MCF 10A (cell line): ENCODE measurements around the gene IFT27. TPM values are rescaled to one million over a fixed set of nuclear protein-coding genes. Genes with fewer than 3 reads are reported as not detected.

Source experiments
- BruUV-seq: library from RNA; stranded (reverse); fragments of 400-500 nt; replicated peaks from 2 replicates; lab custom pipeline; 2021; lab: Mats Ljungman, UMichigan
- CTCF ChIA-PET: fragments of 300-600 bp; sonication (Branson Sonifier 250); formaldehyde crosslinking; extraction: SDS; loops from one replicate; lab custom pipeline; 2021; ENCODE audit warnings: antibody characterized with exemption, inconsistent platforms; lab: Yijun Ruan, JAX
- POLR2A ChIA-PET: fragments of 300-600, 350-650 bp; sonication (Branson Sonifier 250); formaldehyde crosslinking; extraction: SDS; loops from one replicate; lab custom pipeline; 2020; ENCODE audit warnings: antibody characterized with exemption, inconsistent platforms; lab: Yijun Ruan, JAX
- DNase-seq: peaks from one replicate; pipeline ENCODE4 v3.0.0-alpha.2; 2018; ENCODE audit not compliant: unreplicated experiment
- H3K27ac Mint-ChIP-seq: one replicate; pipeline ENCODE4 v1.8.0; 2022; ENCODE audit warnings: mild to moderate bottlenecking, low read depth, mixed read lengths; ENCODE audit not compliant: unreplicated experiment
- H3K27me3 Mint-ChIP-seq: one replicate; pipeline ENCODE4 v1.8.0; 2022; ENCODE audit warnings: mixed read lengths; ENCODE audit not compliant: insufficient read depth, unreplicated experiment
- H3K36me3 Mint-ChIP-seq: one replicate; pipeline ENCODE4 v1.8.0; 2022; ENCODE audit warnings: mild to moderate bottlenecking, moderate library complexity, mixed read lengths; ENCODE audit not compliant: insufficient read depth, unreplicated experiment
- H3K4me1 Mint-ChIP-seq: one replicate; pipeline ENCODE4 v1.8.0; 2022; ENCODE audit warnings: mixed read lengths; ENCODE audit not compliant: insufficient read depth, unreplicated experiment
- H3K4me3 Mint-ChIP-seq: one replicate; pipeline ENCODE4 v1.8.0; 2022; ENCODE audit warnings: mild to moderate bottlenecking, moderate library complexity, mixed read lengths; ENCODE audit not compliant: unreplicated experiment
- H3K9me3 Mint-ChIP-seq: one replicate; pipeline ENCODE4 v1.8.0; 2022; ENCODE audit warnings: mixed read lengths; ENCODE audit not compliant: unreplicated experiment
- CTCF ChIP-seq: fragments of 200-600 bp; IDR thresholded peaks from one replicate; pipeline ENCODE4 v1.8.0; 2022; ENCODE audit warnings: antibody characterized with exemption, mild to moderate bottlenecking; ENCODE audit not compliant: unreplicated experiment
- intact Hi-C: fragments of 100-400 bp; cut with micrococcal nuclease; formaldehyde crosslinking; loops from 2 replicates; pipeline ENCODE4 v1.14.1; 2022
- total RNA-seq: library from RNA; stranded (reverse); gene quantifications from 2 replicates; pipeline ENCODE4 v1.2.3, GENCODE V29; 2022

The IFT27 gene
- total RNA-seq, 1 experiment from 2014 or later, result 17.6 TPM

GRCh38 chr22:36722055-36722454, 53.9 kb downstream of the IFT27 start:
- H3K4me1 Mint-ChIP-seq, result no peaks in the 10 kb centered on the region
- H3K4me3 Mint-ChIP-seq, result no peak overlapping the region
- H3K9me3 Mint-ChIP-seq, result no peaks in the 10 kb centered on the region
- no TSS peak for BruUV-seq
- H3K27ac Mint-ChIP-seq, result no peak overlapping the region
- intact Hi-C loops, result no loop called here
- ChIA-PET CTCF (no interaction called here), POLR2A (no interaction called here)
- no peaks in the 10 kb centered on the region for H3K36me3 Mint-ChIP-seq
- DNase-seq, result no peak
- H3K27me3 Mint-ChIP-seq, result peaks cover 100% of the 10 kb centered on the region
- no peak for TF ChIP-seq CTCF

GRCh38 chr22:36715647-36716046, 60.3 kb downstream of the IFT27 start:
- no TSS peak for BruUV-seq
- no peak for DNase-seq
- POLR2A ChIA-PET, result no interaction called here
- Mint-ChIP-seq H3K4me3 (no peak overlapping the region), H3K9me3 (no peaks in the 10 kb centered on the region), H3K27me3 (peaks cover 92% of the 10 kb centered on the region), H3K36me3 (no peaks in the 10 kb centered on the region), H3K4me1 (no peaks in the 10 kb centered on the region), H3K27ac (no peak overlapping the region)
- intact Hi-C loops, result no loop called here
- CTCF ChIA-PET, result interaction anchor here (0.5 to 1.1 kb wide), 2 partner anchors 19 to 264 kb away, joined by 3 read pairs; no protein-coding TSS in a partner anchor
- no peak for TF ChIP-seq CTCF

- ChIA-PET CTCF (interaction anchor here (1.5 kb wide), 1 partner anchor 143 kb away, joined by 4 read pairs; no protein-coding TSS in a partner anchor), POLR2A (interaction anchor here (1.0 kb wide), 1 partner anchor 71 kb away, joined by 4 read pairs; no protein-coding TSS in a partner anchor)
- H3K9me3 Mint-ChIP-seq, result no peaks in the 10 kb centered on the region
- H3K36me3 Mint-ChIP-seq, result no peaks in the 10 kb centered on the region
- no peak for DNase-seq
- BruUV-seq, result no TSS peak
- H3K4me1 Mint-ChIP-seq, result no peaks in the 10 kb centered on the region
- no peak overlapping the region for H3K27ac Mint-ChIP-seq
- no peak for TF ChIP-seq CTCF
- peaks cover 82% of the 10 kb centered on the region for H3K27me3 Mint-ChIP-seq
- no peak overlapping the region for H3K4me3 Mint-ChIP-seq
- intact Hi-C loops, result no loop called here
These were observed 61.8 kb downstream of the IFT27 start for GRCh38 chr22:36714110-36714509.

- CTCF ChIA-PET, result interaction anchor here (1.5 kb wide), 1 partner anchor 144 kb away, joined by 4 read pairs; no protein-coding TSS in a partner anchor
These were observed 62.5 kb downstream of the IFT27 start for GRCh38 chr22:36713436-36713835.

More at GRCh38 chr22:36713436-36713835, 62.5 kb downstream of the IFT27 start:
- no peak overlapping the region for H3K27ac Mint-ChIP-seq
- POLR2A ChIA-PET, result interaction anchor here (0.6 to 1.0 kb wide), 2 partner anchors 11 to 71 kb away, joined by 3 to 4 read pairs; no protein-coding TSS in a partner anchor
- DNase-seq, result no peak
- no TSS peak for BruUV-seq
- H3K4me3 Mint-ChIP-seq, result no peak overlapping the region
- H3K36me3 Mint-ChIP-seq, result no peaks in the 10 kb centered on the region
- no peaks in the 10 kb centered on the region for H3K9me3 Mint-ChIP-seq
- intact Hi-C loops, result no loop called here
- peaks cover 82% of the 10 kb centered on the region for H3K27me3 Mint-ChIP-seq
- no peak for TF ChIP-seq CTCF
- H3K4me1 Mint-ChIP-seq, result no peaks in the 10 kb centered on the region

Other genes starting within 250 kb of the IFT27 start
- 258 and 306 TPM in 2 replicates for gene EIF3D, start 247.0 kb downstream of the IFT27 start, total RNA-seq
- not detected in 2 replicates for gene CACNG2, start 72.4 kb downstream of the IFT27 start, total RNA-seq
- not detected in 2 replicates for gene PVALB, start 40.9 kb upstream of the IFT27 start, total RNA-seq
- not detected in 2 replicates for gene NCF4, start 84.9 kb upstream of the IFT27 start, total RNA-seq
- not detected in 2 replicates for gene CSF2RB, start 137.5 kb upstream of the IFT27 start, total RNA-seq
- gene TST, start 243.3 kb upstream of the IFT27 start, total RNA-seq, result 16.2 and 16.4 TPM in 2 replicates
- gene MPST, start 243.6 kb upstream of the IFT27 start, total RNA-seq, result 40.7 and 51.2 TPM in 2 replicates